B cell (primary cell): ENCODE measurements around the gene COG6. TPM values are rescaled to one million over a fixed set of nuclear protein-coding genes. Genes with fewer than 3 reads are reported as not detected.

ENCODE experiments used
- ATAC-seq: fragments of 200-7000 bp; cut with Tn5 transposase; one replicate; pipeline ENCODE4 v1.10.0; 2021; ENCODE audit warnings: low read depth, mild to moderate bottlenecking, moderate number of reproducible peaks, moderate library complexity
- CTCF ChIA-PET: fragments of 350-600 bp; sonication (Branson Sonifier 250); formaldehyde crosslinking; loops from one replicate; lab custom pipeline; 2021; ENCODE audit warnings: antibody characterized with exemption, inconsistent platforms; lab: Charles Lee
- POLR2A ChIA-PET: fragments of 350-600 bp; sonication (Branson Sonifier 250); formaldehyde crosslinking; loops from one replicate; lab custom pipeline; 2021; ENCODE audit warnings: antibody characterized with exemption; lab: Charles Lee
- DNase-seq: peaks from one replicate; pipeline ENCODE4 v3.0.0; 2013
- H2AFZ ChIP-seq: 2 replicates; pipeline ENCODE4 v1.6.1; 2012; ENCODE audit warnings: mild to moderate bottlenecking, low read depth, low read length; ENCODE audit not compliant: insufficient read depth, poor library complexity, severe bottlenecking
- H3K27ac ChIP-seq, 2 donors: 1 replicate in 1 of 2; 2 replicates in 1 of 2; pipeline ENCODE4 v1.5.1; 2012 to 2013; ENCODE audit warnings: low read length in 2 of 2, mild to moderate bottlenecking in 2 of 2, moderate library complexity in 1 of 2
- H3K27me3 ChIP-seq, 4 experiments: fragments of 200-600 bp in 1 of 4; sonication (generic) in 1 of 4; replicated peaks in 1 of 4; 1 replicate in 2 of 4; 2 replicates in 2 of 4; pipeline versions ENCODE4 v1.6.1 to v1.7.0; 2013 to 2016; ENCODE audit warnings: low read length in 3 of 4, mild to moderate bottlenecking in 2 of 4, mixed read lengths in 1 of 4, moderate library complexity in 1 of 4; ENCODE audit not compliant: insufficient read depth in 4 of 4, control insufficient read depth in 3 of 4; ENCODE audit errors: control extremely low read depth in 1 of 4
- H3K36me3 ChIP-seq, 2 experiments: replicated peaks in 1 of 2; 1 replicate in 1 of 2; 2 replicates in 1 of 2; pipeline versions ENCODE4 v1.6.1 to v1.7.1; 2013; ENCODE audit warnings: low read length in 1 of 2; ENCODE audit not compliant: insufficient read depth in 2 of 2, control insufficient read depth in 1 of 2; ENCODE audit errors: control extremely low read depth in 1 of 2, extremely low read depth in 1 of 2
- H3K4me1 ChIP-seq, 2 donors: fragments of 200-600 bp in 1 of 2; sonication (generic) in 1 of 2; 1 replicate in 1 of 2; 2 replicates in 1 of 2; pipeline versions ENCODE4 v1.5.1 to v1.6.1; 2013 to 2017; ENCODE audit warnings: low read length in 2 of 2; ENCODE audit not compliant: control insufficient read depth in 2 of 2, insufficient read depth in 2 of 2
- H3K4me2 ChIP-seq: replicated peaks from 2 replicates; pipeline ENCODE3; 2012; ENCODE audit warnings: mild to moderate bottlenecking, low read depth, low read length; ENCODE audit not compliant: poor library complexity, severe bottlenecking
- H3K4me3 ChIP-seq, 5 experiments: fragments of 200-600 bp in 1 of 5; sonication (generic) in 1 of 5; 1 replicate in 3 of 5; 2 replicates in 2 of 5; pipeline versions ENCODE4 v1.5.1 to v1.7.0; 2011 to 2016; ENCODE audit warnings: low read length in 4 of 5, mild to moderate bottlenecking in 4 of 5, low read depth in 2 of 5, control low read depth in 1 of 5, moderate library complexity in 1 of 5; ENCODE audit not compliant: insufficient read depth in 1 of 5; ENCODE audit errors: control extremely low read depth in 1 of 5, extremely low read depth in 1 of 5
- H3K79me2 ChIP-seq: fragments of 200-600 bp; sonication (generic); one replicate; pipeline ENCODE4 v1.6.0; 2016; ENCODE audit warnings: low read length; ENCODE audit not compliant: control insufficient read depth, insufficient read depth
- H3K9ac ChIP-seq: fragments of 200-600 bp; sonication (generic); 2 replicates; pipeline ENCODE4 v1.6.1; 2017; ENCODE audit warnings: mild to moderate bottlenecking, low read length, moderate library complexity
- H3K9me3 ChIP-seq, 3 donors: one replicate each; pipeline versions ENCODE4 v1.6.1 to v1.7.1; 2013; ENCODE audit warnings: low read length in 2 of 3; ENCODE audit not compliant: control insufficient read depth in 2 of 3, insufficient read depth in 1 of 3; ENCODE audit errors: control extremely low read depth in 1 of 3
- H4K20me1 ChIP-seq: 2 replicates; pipeline ENCODE4 v1.6.0; 2012; ENCODE audit warnings: mild to moderate bottlenecking, low read length; ENCODE audit not compliant: insufficient read depth, control insufficient read depth, poor library complexity, severe bottlenecking
- H3K27ac Mint-ChIP-seq: one replicate; pipeline ENCODE4 v1.8.0; 2021; ENCODE audit warnings: mixed read lengths
- H3K27me3 Mint-ChIP-seq: one replicate; pipeline ENCODE4 v1.8.0; 2021; ENCODE audit warnings: mixed read lengths
- H3K4me1 Mint-ChIP-seq: one replicate; pipeline ENCODE4 v1.8.0; 2021; ENCODE audit warnings: mixed read lengths
- H3K4me3 Mint-ChIP-seq: one replicate; pipeline ENCODE4 v1.8.0; 2021; ENCODE audit warnings: mixed read lengths
- H3K9me3 Mint-ChIP-seq: one replicate; pipeline ENCODE4 v1.8.0; 2022; ENCODE audit warnings: mixed read lengths; ENCODE audit not compliant: insufficient read depth
- CTCF ChIP-seq: fragments of 200-600 bp; IDR thresholded peaks from one replicate; pipeline ENCODE4 v1.8.0; 2022; ENCODE audit warnings: antibody characterized with exemption, mild to moderate bottlenecking
- EZH2 ChIP-seq: IDR thresholded peaks from 2 replicates; pipeline ENCODE4 v1.6.1; 2012; ENCODE audit warnings: borderline replicate concordance, low read depth, mild to moderate bottlenecking, moderate library complexity, low read length; ENCODE audit not compliant: insufficient read depth, poor library complexity, severe bottlenecking
- WGBS: methylation state at CpG from one replicate; pipeline ENCODE4 v1.1.5; 2013; ENCODE audit warnings: missing lambda C conversion rate; ENCODE audit not compliant: insufficient coverage; 5-methylcytosine and 5-hydroxymethylcytosine counted together
- intact Hi-C: fragments of 100-400 bp; cut with micrococcal nuclease; formaldehyde crosslinking; loops from one replicate; pipeline ENCODE4 v1.10.0; 2022
- polyA plus RNA-seq: library from polyadenylated mRNA; depleted of rRNA; stranded (reverse); fragments of >200 nt; gene quantifications from 2 replicates; pipeline ENCODE4 v1.2.3, GENCODE V29; 2012
- total RNA-seq, 2 donors: library from RNA; stranded (reverse); fragments of 120-200 nt in 1 of 2; gene quantifications; 1 replicate in 1 of 2; 2 replicates in 1 of 2; pipeline versions ENCODE4 v1.2.3 to v1.2.4, GENCODE V29; 2013 to 2022

COG6 gene
- total and polyA plus RNA-seq, 2 donors (not counting 1 experiment from before 2014, with no cell fraction given): 7.7 to 49.9 TPM

- no peak overlapping the region for H3K9ac ChIP-seq
- H3K4me1 Mint-ChIP-seq: peaks cover 13% of the 10 kb centered on the region
- no peak overlapping the region for H3K27ac ChIP-seq
- no peak overlapping the region for H2AFZ ChIP-seq
- WGBS: 92% methylated on average over 2 of the region's 3 CpGs
- H3K4me1 ChIP-seq: peaks cover 0 to 7% of the 10 kb centered on the region in 2 donors
- ATAC-seq (no peak), DNase-seq (peak; percentile 47)
- no peak overlapping the region for H3K4me3 Mint-ChIP-seq
- no peaks in the 10 kb centered on the region for H3K27me3 Mint-ChIP-seq
- ChIA-PET POLR2A (interaction anchor here (0.6 to 0.7 kb wide), 2 partner anchors 1087 to 1788 kb away, joined by 3 to 7 read pairs; no protein-coding TSS in a partner anchor), CTCF (interaction anchor here (0.6 to 6.6 kb wide), 17 partner anchors 7 to 1237 kb away, joined by 3 to 98 read pairs (median 3); partner anchors contain the start of gene SLC25A15)
- H3K79me2 ChIP-seq: no peaks in the 10 kb centered on the region
- H3K4me2 ChIP-seq: no peak overlapping the region
- H3K9me3 Mint-ChIP-seq: no peaks in the 10 kb centered on the region
- no peaks in the 10 kb centered on the region for H3K27me3 ChIP-seq
- TF ChIP-seq CTCF (peak; percentile 77), EZH2 (no peak)
- intact Hi-C loops: loop anchor here (1.0 to 10.0 kb wide), 5 partner anchors 260 to 1093 kb away; no protein-coding TSS in a partner anchor
- no peak overlapping the region for H3K4me3 ChIP-seq
- no peaks in the 10 kb centered on the region for H4K20me1 ChIP-seq
- no peak overlapping the region for H3K27ac Mint-ChIP-seq
- H3K36me3 ChIP-seq: peaks cover 0 to 21% of the 10 kb centered on the region in 2 experiments
- H3K9me3 ChIP-seq: no peaks in the 10 kb centered on the region
Observed at GRCh38 chr13:39684531-39685137, 29.2 kb downstream of the COG6 start.

GRCh38 chr13:39685652-39686051 is 30.2 kb downstream of the COG6 start:
- peaks cover 13% of the 10 kb centered on the region for H3K4me1 Mint-ChIP-seq
- DNase-seq: no peak
- Histone ChIP-seq H3K27me3 (no peaks in the 10 kb centered on the region), H3K4me2 (no peak overlapping the region), H3K36me3 (peaks cover 0 to 15% of the 10 kb centered on the region in 2 experiments), H4K20me1 (no peaks in the 10 kb centered on the region), H3K4me3 (no peak overlapping the region), H3K4me1 (peaks cover 0 to 7% of the 10 kb centered on the region in 2 donors), H2AFZ (no peak overlapping the region), H3K27ac (no peak overlapping the region), H3K9ac (no peak overlapping the region), H3K79me2 (no peaks in the 10 kb centered on the region), H3K9me3 (no peaks in the 10 kb centered on the region)
- H3K4me3 Mint-ChIP-seq: no peak overlapping the region
- no peaks in the 10 kb centered on the region for H3K27me3 Mint-ChIP-seq
- no peak overlapping the region for H3K27ac Mint-ChIP-seq
- no peaks in the 10 kb centered on the region for H3K9me3 Mint-ChIP-seq
- ChIA-PET POLR2A (interaction anchor here (0.6 kb wide), 1 partner anchor 1086 kb away, joined by 3 read pairs; no protein-coding TSS in a partner anchor), CTCF (interaction anchor here (0.6 to 6.6 kb wide), 17 partner anchors 8 to 1236 kb away, joined by 3 to 98 read pairs (median 3); partner anchors contain the start of gene SLC25A15)
- ATAC-seq: no peak
- TF ChIP-seq CTCF (no peak), EZH2 (no peak)
- intact Hi-C loops: loop anchor here (10.0 kb wide), 2 partner anchors 259 to 379 kb away; no protein-coding TSS in a partner anchor
- no CpG with 5 or more reads among the region's 1 CpG for WGBS
